HepG2 (cell line): ENCODE measurements around the gene RAC3. TPM values are rescaled to one million over a fixed set of nuclear protein-coding genes. Genes with fewer than 3 reads are reported as not detected.
A peak's percentile ranks its signal among the peaks of the same experiment; 100 is the strongest.

Experiments used
- CCAR2 ChIP-seq: fragments of 200-400 bp; formaldehyde crosslinking; optimal IDR thresholded peaks from 2 replicates; pipeline ENCODE3; 2018; ENCODE audit warnings: low read depth, mild to moderate bottlenecking, low read length, moderate library complexity
- CREM ChIP-seq, 2 experiments: sonication (generic) in 1 of 2; formaldehyde crosslinking in 1 of 2; IDR thresholded peaks; 2 replicates each; pipeline versions ENCODE4 v1.4.0 to v1.6.1; 2016 to 2020; ENCODE audit warnings: antibody characterized with exemption in 1 of 2, mild to moderate bottlenecking in 1 of 2, missing genetic modification reagents in 1 of 2
- FOXP1 ChIP-seq, 2 experiments: fragments of 450-650 bp in 1 of 2; IDR thresholded peaks; 2 replicates each; pipeline ENCODE4 v1.6.1; 2017 to 2018; ENCODE audit warnings: antibody characterized with exemption in 1 of 2
- HIVEP1 ChIP-seq: sonication (generic); formaldehyde crosslinking; IDR thresholded peaks from 2 replicates; pipeline ENCODE4 v1.4.0; 2020; ENCODE audit warnings: mild to moderate bottlenecking, missing genetic modification reagents
- HOXA7 ChIP-seq: sonication (generic); formaldehyde crosslinking; IDR thresholded peaks from 2 replicates; pipeline ENCODE4 v1.8.1; 2022; ENCODE audit warnings: mild to moderate bottlenecking, missing genetic modification reagents, moderate library complexity
- JARID2 ChIP-seq: sonication (generic); formaldehyde crosslinking; IDR thresholded peaks from 2 replicates; pipeline ENCODE4 v1.8.1; 2023; ENCODE audit warnings: missing genetic modification reagents, inconsistent platforms; ENCODE audit not compliant: insufficient replicate concordance
- JUND ChIP-seq: sonication (generic); formaldehyde crosslinking; IDR thresholded peaks from 2 replicates; pipeline ENCODE4 v1.8.0; 2022; ENCODE audit warnings: mild to moderate bottlenecking, missing genetic modification reagents
- NR2F1 ChIP-seq, 2 experiments: fragments of 450-650 bp in 1 of 2; formaldehyde crosslinking in 1 of 2; IDR thresholded peaks; 2 replicates each; pipeline versions ENCODE4 v1.5.0 to v1.6.1; 2016 to 2020; ENCODE audit warnings: mild to moderate bottlenecking in 1 of 2, missing compliant biosample characterization in 1 of 2, missing genetic modification reagents in 1 of 2, moderate library complexity in 1 of 2
- NR2F2 ChIP-seq: IDR thresholded peaks from 2 replicates; pipeline ENCODE4 v1.6.1; 2012; ENCODE audit warnings: low read depth, inconsistent platforms, borderline replicate concordance
- TCF7 ChIP-seq: sonication (generic); IDR thresholded peaks from 2 replicates; pipeline ENCODE4 v1.6.1; 2016; ENCODE audit warnings: antibody characterized with exemption, low read depth
- TCF7L2 ChIP-seq: IDR thresholded peaks from 2 replicates; pipeline ENCODE4 v1.6.1; 2011; ENCODE audit warnings: mild to moderate bottlenecking, low read depth, low read length, moderate library complexity
- TOPORS ChIP-seq: sonication (generic); formaldehyde crosslinking; IDR thresholded peaks from 2 replicates; pipeline ENCODE4 v1.8.0; 2023; ENCODE audit warnings: mild to moderate bottlenecking, missing genetic modification reagents
- ZNF33A ChIP-seq: sonication (generic); formaldehyde crosslinking; IDR thresholded peaks from 2 replicates; pipeline ENCODE4 v1.5.1; 2020; ENCODE audit warnings: missing genetic modification reagents, mild to moderate bottlenecking, moderate library complexity, borderline replicate concordance
- polyA plus RNA-seq, 8 experiments: library from polyadenylated mRNA; depleted of rRNA in 3 of 8; stranded (reverse) in 7 of 8; unstranded in 1 of 8; fragments of >200 nt; fragmentation: Illumina TruSeq in 4 of 8; extraction: Trizol in 4 of 8; gene quantifications; 2 replicates each; pipeline versions ENCODE4 v1.2.1 to v1.2.3, GENCODE V29; 2011 to 2016; ENCODE audit warnings: low read depth in 4 of 8, missing spikeins in 1 of 8, mixed read lengths in 1 of 8; ENCODE audit not compliant: insufficient read depth in 1 of 8
- total RNA-seq, 5 experiments: library from RNA; depleted of rRNA; stranded (reverse); fragments of >200 nt; fragmentation: Illumina TruSeq; extraction: Trizol; gene quantifications; 2 replicates each; pipeline ENCODE4 v1.2.3, GENCODE V29; 2016; ENCODE audit warnings: low read depth in 1 of 5
- TF ChIP-seq, protein P1 (sequence below), 2 experiments: sonication (generic) in 1 of 2; formaldehyde crosslinking in 1 of 2; IDR thresholded peaks; 2 replicates each; pipeline versions ENCODE4 v1.6.1 to v1.9.0; 2014 to 2022; ENCODE audit warnings: antibody characterized with exemption in 1 of 2, borderline replicate concordance in 1 of 2, inconsistent platforms in 1 of 2, low read depth in 1 of 2, missing genetic modification reagents in 1 of 2
- TF ChIP-seq, protein P2 (sequence below): sonication (generic); formaldehyde crosslinking; IDR thresholded peaks from 2 replicates; pipeline ENCODE4 v1.4.0; 2020; ENCODE audit warnings: mild to moderate bottlenecking, missing genetic modification reagents
- TF ChIP-seq, protein P3 (sequence below): fragments of 450-650 bp; IDR thresholded peaks from 2 replicates; pipeline ENCODE4 v1.6.1; 2016
- TF ChIP-seq, protein P4 (sequence below): sonication (generic); formaldehyde crosslinking; IDR thresholded peaks from 2 replicates; pipeline ENCODE4 v1.5.0; 2020; ENCODE audit warnings: mild to moderate bottlenecking, missing genetic modification reagents, borderline replicate concordance

The RAC3 gene
- total and polyA plus RNA-seq, 2 of the 13 experiments (the other 11 are each of a cell fraction or from before 2014, with no cell fraction given) = 10.5 to 21.3 TPM

GRCh38 chr17:81992306-81993102 lies 39.0 kb upstream of the RAC3 start (continued):
- TF ChIP-seq, protein P1, sequence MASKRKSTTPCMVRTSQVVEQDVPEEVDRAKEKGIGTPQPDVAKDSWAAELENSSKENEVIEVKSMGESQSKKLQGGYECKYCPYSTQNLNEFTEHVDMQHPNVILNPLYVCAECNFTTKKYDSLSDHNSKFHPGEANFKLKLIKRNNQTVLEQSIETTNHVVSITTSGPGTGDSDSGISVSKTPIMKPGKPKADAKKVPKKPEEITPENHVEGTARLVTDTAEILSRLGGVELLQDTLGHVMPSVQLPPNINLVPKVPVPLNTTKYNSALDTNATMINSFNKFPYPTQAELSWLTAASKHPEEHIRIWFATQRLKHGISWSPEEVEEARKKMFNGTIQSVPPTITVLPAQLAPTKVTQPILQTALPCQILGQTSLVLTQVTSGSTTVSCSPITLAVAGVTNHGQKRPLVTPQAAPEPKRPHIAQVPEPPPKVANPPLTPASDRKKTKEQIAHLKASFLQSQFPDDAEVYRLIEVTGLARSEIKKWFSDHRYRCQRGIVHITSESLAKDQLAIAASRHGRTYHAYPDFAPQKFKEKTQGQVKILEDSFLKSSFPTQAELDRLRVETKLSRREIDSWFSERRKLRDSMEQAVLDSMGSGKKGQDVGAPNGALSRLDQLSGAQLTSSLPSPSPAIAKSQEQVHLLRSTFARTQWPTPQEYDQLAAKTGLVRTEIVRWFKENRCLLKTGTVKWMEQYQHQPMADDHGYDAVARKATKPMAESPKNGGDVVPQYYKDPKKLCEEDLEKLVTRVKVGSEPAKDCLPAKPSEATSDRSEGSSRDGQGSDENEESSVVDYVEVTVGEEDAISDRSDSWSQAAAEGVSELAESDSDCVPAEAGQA (IDR thresholded peaks at IDR 0.05; ENCODE audit: low read depth) = no peak; the same call in 1 of the 2 replicates
- TF ChIP-seq, protein P1 (CRISPR knock-in tag; IDR thresholded peaks at IDR 0.05; ENCODE audit: borderline replicate concordance) = peak; percentile 93
- TF ChIP-seq NR2F1 (CRISPR knock-in tag; IDR thresholded peaks at IDR 0.05) = peak; percentile 11 to 93; a peak in 2 of 4 replicates
- TF ChIP-seq, protein P2, sequence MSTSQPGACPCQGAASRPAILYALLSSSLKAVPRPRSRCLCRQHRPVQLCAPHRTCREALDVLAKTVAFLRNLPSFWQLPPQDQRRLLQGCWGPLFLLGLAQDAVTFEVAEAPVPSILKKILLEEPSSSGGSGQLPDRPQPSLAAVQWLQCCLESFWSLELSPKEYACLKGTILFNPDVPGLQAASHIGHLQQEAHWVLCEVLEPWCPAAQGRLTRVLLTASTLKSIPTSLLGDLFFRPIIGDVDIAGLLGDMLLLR (CRISPR knock-in tag) = peak; percentile 95
- TF ChIP-seq TOPORS = peak; percentile 91
- TF ChIP-seq HIVEP1 (CRISPR knock-in tag) = peak; percentile 99
- TF ChIP-seq, protein P3, sequence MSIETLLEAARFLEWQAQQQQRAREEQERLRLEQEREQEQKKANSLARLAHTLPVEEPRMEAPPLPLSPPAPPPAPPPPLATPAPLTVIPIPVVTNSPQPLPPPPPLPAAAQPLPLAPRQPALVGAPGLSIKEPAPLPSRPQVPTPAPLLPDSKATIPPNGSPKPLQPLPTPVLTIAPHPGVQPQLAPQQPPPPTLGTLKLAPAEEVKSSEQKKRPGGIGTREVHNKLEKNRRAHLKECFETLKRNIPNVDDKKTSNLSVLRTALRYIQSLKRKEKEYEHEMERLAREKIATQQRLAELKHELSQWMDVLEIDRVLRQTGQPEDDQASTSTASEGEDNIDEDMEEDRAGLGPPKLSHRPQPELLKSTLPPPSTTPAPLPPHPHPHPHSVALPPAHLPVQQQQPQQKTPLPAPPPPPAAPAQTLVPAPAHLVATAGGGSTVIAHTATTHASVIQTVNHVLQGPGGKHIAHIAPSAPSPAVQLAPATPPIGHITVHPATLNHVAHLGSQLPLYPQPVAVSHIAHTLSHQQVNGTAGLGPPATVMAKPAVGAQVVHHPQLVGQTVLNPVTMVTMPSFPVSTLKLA = peak; percentile 63
- no peak for TF ChIP-seq CCAR2
- TF ChIP-seq TCF7L2 = peak; percentile 94
- TF ChIP-seq FOXP1 (IDR thresholded peaks at IDR 0.05) = no peak
- peak; percentile 69 for TF ChIP-seq FOXP1 (CRISPR knock-in tag; IDR thresholded peaks at IDR 0.05)
- peak; percentile 63; the same call in 1 of the 2 replicates for TF ChIP-seq HOXA7 (CRISPR knock-in tag)
- no peak for TF ChIP-seq NR2F2
- TF ChIP-seq TCF7 = peak; percentile 99
- peak; percentile 93 for TF ChIP-seq ZNF33A (CRISPR knock-in tag)
- TF ChIP-seq, protein P4, sequence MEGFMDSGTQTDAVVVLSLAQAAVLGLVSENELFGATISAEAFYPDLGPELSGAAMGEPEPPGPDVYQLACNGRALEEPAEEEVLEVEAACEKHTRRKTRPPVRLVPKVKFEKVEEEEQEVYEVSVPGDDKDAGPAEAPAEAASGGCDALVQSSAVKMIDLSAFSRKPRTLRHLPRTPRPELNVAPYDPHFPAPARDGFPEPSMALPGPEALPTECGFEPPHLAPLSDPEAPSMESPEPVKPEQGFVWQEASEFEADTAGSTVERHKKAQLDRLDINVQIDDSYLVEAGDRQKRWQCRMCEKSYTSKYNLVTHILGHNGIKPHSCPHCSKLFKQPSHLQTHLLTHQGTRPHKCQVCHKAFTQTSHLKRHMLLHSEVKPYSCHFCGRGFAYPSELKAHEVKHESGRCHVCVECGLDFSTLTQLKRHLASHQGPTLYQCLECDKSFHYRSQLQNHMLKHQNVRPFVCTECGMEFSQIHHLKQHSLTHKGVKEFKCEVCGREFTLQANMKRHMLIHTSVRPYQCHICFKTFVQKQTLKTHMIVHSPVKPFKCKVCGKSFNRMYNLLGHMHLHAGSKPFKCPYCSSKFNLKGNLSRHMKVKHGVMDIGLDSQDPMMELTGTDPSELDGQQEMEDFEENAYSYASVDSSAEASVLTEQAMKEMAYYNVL (CRISPR knock-in tag) = peak; percentile 92
- no peak for TF ChIP-seq JARID2 (CRISPR knock-in tag)
- peak; percentile 66 for TF ChIP-seq CREM (IDR thresholded peaks at IDR 0.05)
- 0 out of 2 replicates have a peak, but pooled peaks have one; percentile 5 for TF ChIP-seq CREM (CRISPR knock-in tag; IDR thresholded peaks at IDR 0.05)
- TF ChIP-seq JUND (CRISPR knock-in tag) = peak; percentile 82
